ENCODE results near the gene ZFPM1.
"Not testable (repeated sequence)": the region's sequence is repeated elsewhere in the genome, so short reads cannot be mapped to it uniquely, and the experiment has no call there.

The ZFPM1 gene

GRCh38 chr16:88515371-88515770 is 62.3 kb downstream of the ZFPM1 start:
- DNase-seq: no peak

GRCh38 chr16:88515925-88516594 is 63.0 kb downstream of the ZFPM1 start:
- DNase-seq: no peak

DNA sequence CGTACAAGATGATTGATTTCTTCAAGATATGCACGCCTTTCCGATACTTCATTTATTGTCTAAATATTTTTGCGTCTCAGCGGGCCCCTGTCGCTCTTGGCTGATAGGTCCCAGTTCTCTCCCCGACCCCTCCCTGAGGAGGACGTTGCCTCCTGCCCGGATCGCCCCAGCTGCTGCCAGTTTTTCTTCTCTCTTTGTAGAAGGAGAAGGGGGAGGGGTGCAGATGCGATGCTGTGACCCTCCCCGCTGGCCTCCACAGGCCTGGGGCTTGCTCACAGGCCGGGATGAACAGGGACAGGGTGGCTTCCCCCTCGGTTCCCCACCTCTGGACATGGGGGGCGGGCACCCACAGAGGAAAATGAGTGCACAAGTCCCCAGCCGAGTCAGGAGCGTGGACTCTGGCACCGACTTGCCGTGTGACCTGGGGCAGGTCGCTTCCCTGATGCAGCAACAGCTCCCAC is 63.6 kb downstream of the ZFPM1 start:
- no peak for DNase-seq

GRCh38 chr16:88517208-88517774 is 64.2 kb downstream of the ZFPM1 start:
- not testable (repeated sequence) for DNase-seq

DNA sequence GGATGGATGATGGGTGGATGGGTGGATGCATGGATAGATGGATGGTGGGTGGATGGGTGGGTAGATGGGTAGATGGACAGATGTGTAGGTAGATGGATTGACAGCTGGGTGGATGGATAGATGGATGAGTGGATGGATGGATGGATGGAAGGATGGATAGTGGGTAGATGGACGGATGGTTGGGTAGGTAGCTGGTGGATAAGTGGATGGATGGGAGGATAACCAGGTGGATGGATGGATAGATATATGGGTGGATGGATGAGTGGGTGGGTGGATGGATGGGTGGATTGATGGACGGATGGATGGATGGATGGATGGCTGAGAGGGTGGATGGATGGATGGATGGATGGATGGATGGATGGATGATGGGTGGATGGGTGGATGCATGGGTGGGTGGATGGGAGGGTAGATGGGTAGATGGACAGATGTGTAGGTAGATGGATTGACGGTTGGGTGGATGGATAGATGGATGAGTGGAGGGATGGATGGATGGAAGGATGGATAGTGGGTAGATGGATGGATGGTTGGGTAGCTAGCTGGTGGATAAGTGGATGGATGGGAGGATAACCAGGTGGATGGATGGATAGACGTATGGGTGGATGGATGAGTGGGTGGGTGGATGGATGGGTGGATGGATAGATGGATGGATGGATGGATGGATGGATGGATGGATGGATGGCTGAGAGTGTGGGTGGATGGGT is 65.5 kb downstream of the ZFPM1 start:
- DNase-seq: not testable (repeated sequence)

DNA sequence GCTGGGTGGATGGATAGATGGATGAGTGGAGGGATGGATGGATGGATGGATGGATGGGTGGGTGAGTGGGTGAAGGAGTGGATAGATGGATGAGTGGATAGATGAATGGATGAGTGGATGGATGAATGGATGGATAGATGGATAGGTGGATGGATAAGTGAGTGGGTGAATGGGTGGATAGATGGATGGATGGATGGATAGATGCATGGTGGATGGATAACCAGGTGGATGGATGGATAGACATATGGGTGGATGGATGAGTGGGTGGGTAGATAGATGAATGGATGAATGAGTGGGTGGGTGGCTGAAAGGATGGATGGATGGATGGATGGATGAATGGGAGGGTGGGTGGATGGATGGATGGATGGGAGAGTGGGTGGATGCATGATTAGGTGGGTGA is 66.2 kb downstream of the ZFPM1 start:
- DNase-seq: no peak

GRCh38 chr16:88519938-88520653 is 67.0 kb downstream of the ZFPM1 start:
- DNase-seq: no peak

DNA sequence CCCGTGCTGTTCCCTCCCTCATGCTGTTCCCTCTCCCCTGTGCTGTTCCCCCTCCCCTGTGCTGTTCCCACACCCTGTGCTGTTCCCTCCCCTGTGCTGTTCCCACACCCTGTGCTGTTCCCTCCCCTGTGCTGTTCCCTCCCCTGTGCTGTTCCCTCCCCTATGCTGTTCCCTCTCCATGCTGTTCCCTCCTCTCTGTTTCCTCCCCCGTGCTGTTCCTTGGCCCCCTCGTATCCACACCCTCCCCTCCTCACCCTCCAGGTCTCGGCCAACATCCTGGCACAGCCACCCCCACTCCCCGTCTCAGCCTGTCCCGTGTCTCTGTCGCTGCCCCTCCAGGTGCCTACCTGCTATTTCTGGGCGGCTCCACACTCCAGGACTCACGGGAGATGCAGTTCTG is 68.6 kb downstream of the ZFPM1 start:
- DNase-seq: no peak

GRCh38 chr16:88522276-88522949 is 69.3 kb downstream of the ZFPM1 start:
- no peak for DNase-seq

- no peak for DNase-seq
Observed at GRCh38 chr16:88523309-88524161, 70.5 kb downstream of the ZFPM1 start.

DNA sequence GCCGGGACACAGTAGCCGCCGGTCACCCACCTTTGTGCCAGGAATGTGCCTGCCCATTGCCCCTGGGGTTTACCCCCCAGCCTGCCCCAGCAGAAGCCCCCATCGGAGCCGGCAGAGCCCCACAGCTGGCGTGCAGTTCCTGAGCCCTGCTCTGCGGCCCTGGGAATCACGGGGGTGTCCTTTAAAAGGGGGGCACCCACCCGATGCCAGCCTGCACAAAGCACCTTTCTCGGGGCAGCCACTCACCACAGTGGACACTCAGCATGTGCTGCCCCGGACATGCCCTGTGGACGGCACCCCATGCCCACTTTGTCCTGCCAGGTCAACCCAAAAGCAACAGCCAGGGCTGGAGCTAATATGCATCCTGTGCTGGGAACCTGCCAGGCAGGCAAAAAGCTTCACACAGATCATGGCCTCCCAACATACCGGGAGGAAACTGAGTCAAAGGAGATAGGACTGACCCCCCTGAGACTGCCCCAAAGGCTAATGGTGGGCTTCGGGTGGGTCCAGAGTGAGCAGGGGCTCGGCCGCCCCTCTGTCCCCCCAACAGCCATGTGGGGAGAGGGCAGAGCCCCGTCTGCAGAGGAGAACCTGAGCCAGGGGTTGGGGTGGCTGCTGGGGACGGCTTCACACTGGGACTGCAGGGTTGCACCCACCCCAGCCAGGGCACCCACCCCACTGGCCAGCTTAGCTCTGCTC is 71.3 kb downstream of the ZFPM1 start:
- no peak for DNase-seq

DNA sequence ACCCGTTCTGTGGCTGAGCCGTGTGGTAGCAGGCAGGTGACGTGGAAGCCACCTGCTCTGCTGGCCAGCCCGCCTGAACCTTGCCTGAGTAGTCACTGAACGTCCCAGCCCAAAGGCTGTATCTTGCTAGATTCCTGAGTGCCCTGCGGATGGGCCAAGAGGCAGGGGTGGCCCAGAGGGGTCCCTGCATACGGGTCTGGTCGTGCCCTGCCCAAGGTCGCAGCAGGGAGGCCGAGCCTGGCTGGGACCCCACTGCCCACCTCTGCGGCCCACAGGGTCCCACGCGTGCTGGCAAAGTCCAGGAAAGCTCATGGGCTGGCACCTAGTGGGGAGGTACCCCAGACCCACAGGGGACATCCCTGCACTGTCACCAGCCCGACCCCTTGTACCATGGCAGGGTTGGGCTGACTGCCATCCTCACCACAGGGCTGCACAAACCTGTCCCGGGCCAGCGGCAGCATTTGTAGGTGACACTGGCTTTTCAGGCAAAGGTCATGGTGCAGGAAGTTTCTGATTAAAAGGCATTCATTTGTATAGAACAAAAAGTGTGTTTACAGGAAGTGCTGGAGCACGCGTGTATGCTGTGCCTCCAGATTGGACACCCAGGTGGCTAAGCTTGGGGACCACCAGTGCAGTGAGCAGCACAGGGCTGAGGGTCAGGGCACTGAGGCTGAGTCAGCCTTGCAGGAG is 72.0 kb downstream of the ZFPM1 start:
- no peak for DNase-seq

DNA sequence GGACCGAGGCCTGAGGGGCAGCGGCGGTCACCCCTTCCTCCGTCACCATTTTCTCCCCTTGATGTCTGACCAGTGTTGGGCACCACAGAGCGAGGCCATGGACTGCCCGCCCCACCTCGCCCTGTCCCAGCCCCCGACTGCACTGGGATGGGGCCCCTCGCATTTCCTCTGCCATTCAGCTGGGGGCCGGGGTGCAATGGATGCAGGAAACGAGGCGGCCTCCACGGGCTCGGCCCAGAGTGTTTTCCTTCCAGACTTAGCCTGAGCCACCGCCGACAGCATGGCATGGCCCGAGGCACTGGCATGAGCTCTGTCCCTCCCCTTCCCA is 72.5 kb downstream of the ZFPM1 start:
- no peak for DNase-seq

DNA sequence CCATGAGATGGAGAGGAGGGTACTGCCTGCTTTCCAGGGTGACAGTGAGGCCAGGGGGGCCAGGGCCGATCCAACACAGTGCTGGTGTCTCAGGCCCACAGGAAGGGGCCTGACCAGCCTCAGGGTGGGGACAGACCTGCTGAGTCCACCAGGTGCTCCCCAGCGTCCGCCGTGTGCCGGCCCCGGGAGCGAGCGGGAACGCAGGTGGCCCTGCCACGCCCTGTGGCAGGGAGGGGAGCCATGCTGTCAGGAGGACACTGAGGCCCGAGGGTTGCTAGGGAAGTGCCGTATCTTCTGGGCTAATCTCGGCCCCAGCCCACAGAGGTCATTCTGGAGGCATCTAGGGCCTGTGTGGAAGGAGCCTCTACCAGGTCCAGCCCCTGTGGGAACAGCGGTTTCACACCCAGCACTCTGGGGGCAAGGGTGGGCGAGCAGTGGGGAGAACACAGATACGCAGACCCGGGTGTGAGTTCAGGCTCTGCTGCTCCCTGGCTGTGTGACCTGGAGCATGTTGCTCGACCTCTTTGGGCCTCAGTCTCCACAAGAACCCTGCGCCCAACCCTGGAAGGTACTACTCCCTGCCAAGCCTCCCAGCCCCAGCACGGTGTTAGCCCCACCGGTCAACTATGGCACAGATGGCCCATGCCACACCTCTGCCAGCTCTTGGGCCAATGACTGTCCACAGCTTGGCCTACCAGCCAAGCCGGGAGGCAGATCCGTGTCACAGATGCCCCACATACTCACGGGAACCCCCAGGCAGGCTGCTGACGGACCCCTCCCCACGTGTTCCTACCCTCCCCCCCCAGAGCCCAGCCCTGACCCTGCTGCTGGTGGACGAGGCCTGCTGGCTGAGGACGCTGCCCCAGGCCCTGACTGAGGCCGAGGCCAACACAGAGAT is 73.2 kb downstream of the ZFPM1 start:
- DNase-seq: no peak

DNA sequence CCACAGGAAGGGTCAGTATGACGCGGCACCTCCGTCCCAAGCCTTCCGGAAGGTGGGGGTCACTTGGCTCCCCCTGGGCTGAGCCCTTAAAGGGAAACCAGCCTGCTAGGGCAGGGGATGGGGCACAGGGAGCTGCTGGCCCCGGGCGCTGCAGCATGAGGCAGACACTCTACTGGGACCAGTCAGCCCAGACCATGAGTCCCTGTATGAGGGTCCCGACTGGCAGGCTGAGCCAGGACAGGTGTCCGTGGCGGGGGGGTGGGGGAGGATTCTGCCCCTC is 73.8 kb downstream of the ZFPM1 start:
- no peak for DNase-seq

- DNase-seq: peak; percentile 63
Observed at GRCh38 chr16:88527186-88527936, 74.3 kb downstream of the ZFPM1 start.

DNA sequence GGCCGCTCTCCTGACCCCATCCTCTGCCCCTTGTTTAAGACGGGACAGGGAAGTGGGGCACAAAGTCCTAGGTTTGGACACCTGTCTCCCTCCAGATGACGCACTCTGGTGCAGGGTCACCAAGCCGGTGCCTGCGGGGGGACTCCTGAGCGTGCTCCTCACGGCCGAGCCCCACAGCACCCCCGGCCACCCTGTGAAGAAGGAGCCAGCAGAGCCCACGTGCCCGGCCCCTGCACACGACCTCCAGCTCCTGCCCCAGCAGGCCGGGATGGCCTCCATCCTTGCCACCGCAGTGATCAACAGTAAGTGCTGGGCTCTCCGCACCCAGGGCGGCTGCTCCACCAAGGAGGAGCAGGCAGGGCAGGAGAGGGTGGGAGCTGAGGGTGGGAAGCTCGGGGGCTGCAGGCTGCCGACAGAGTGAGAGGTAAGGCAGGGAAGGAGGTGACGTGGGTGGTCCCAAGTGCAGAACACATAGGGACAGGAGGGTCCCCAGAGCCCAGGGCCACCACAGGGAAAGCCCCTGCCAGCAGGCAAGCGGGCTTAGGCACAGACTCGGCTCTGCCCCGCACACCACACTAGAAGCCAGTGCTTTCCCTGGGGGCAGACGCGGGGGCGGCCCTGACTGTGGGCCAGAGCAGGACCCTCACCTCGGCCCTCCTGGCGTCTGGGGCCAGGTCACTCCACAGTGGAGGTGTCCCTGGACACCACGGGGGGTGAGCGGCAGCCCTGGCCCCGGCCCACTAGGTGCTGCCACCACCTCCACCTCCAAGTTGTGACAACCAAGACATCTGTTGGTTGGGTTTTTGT is 75.1 kb downstream of the ZFPM1 start:
- no peak for DNase-seq

DNA sequence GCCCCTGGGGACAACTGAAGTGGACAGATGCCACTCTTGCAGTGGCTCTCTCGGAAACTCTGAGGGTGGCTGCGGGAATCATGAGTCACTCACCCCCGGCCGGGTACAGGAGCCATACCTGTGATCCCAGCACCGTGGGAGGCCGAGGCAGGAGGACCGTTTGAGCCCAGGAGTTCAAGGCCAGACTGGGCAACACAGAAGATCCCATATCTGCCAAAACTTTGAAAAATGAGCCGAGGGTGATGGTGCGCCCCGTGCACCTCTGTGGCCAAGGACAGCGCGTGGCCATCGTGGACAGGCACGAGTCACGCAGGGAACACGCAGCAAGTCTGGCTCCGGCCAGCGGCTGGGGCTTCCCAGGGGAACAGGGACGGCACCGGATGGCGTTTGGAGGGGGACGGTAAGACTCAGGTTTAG is 75.8 kb downstream of the ZFPM1 start:
- no peak for DNase-seq

Measured in fibroblast of skin of scalp (primary cell).